Right lobe of liver (tissue), 6 donors: Measurements from ENCODE around the gene CORO2B. TPM values are rescaled to one million over a fixed set of nuclear protein-coding genes. Genes with fewer than 3 reads are reported as not detected.

Source experiments
- ATAC-seq, 4 donors: fragments of 200-7000 bp; cut with Tn5 transposase; one replicate each; pipeline ENCODE4 v1.9.1; 2020; ENCODE audit warnings: mild to moderate bottlenecking in 4 of 4, moderate library complexity in 4 of 4
- DNase-seq, 3 donors: peaks; one replicate each; pipeline ENCODE4 v3.0.0-alpha.2; 2020
- H3K27ac ChIP-seq, 3 donors: fragments of 200-600 bp; one replicate each; pipeline ENCODE4 v1.8.0; 2022
- H3K27me3 ChIP-seq, 2 donors: fragments of 200-600 bp; one replicate each; pipeline ENCODE4 v1.8.0; 2022
- H3K36me3 ChIP-seq, 4 donors: fragments of 200-600 bp; sonication (generic) in 1 of 4; one replicate each; pipeline versions ENCODE4 v1.5.1 to v1.8.0; 2017 to 2022; ENCODE audit warnings: control low read depth in 1 of 4
- H3K4me1 ChIP-seq, 4 donors: fragments of 200-600 bp; sonication (generic) in 1 of 4; one replicate each; pipeline versions ENCODE4 v1.5.1 to v1.8.0; 2017 to 2022; ENCODE audit warnings: control low read depth in 1 of 4
- H3K4me3 ChIP-seq, 3 donors: fragments of 200-600 bp; one replicate each; pipeline ENCODE4 v1.8.0; 2022
- H3K9me3 ChIP-seq, 4 donors: fragments of 200-600 bp; sonication (generic) in 1 of 4; one replicate each; pipeline versions ENCODE4 v1.5.1 to v1.8.0; 2017 to 2022; ENCODE audit warnings: control low read depth in 1 of 4
- CTCF ChIP-seq, 4 donors: fragments of 200-600 bp in 3 of 4; fragments of 450-650 bp in 1 of 4; IDR thresholded peaks; one replicate each; pipeline versions ENCODE4 v1.5.1 to v1.8.0; 2016 to 2022; ENCODE audit warnings: antibody characterized with exemption in 4 of 4, mild to moderate bottlenecking in 2 of 4
- POLR2A ChIP-seq: fragments of 450-650 bp; IDR thresholded peaks from one replicate; pipeline ENCODE4 v1.6.1; 2017; ENCODE audit warnings: antibody characterized with exemption, mild to moderate bottlenecking
- WGBS: methylation state at CpG from one replicate; pipeline ENCODE4 v1.1.6; 2018; ENCODE audit warnings: low coverage, low lambda C conversion rate; ENCODE audit not compliant: insufficient coverage; ENCODE audit errors: missing lambda C conversion rate; 5-methylcytosine and 5-hydroxymethylcytosine counted together
- intact Hi-C, 2 donors: fragments of 100-400 bp; cut with DNase I; formaldehyde crosslinking; loops; one replicate each; pipeline versions ENCODE4 v1.11.2 to v1.14.1; 2022
- total RNA-seq, 6 experiments: library from RNA; depleted of rRNA in 2 of 6; stranded (reverse); fragments of >200 nt in 2 of 6; fragmentation: NEBNext Ultra II Directional in 3 of 6; extraction: Animal tissue kit (Norgen Biotek cat#: 25700) in 3 of 6; gene quantifications; one replicate each; pipeline versions ENCODE4 v1.1.0 to v1.2.4, GENCODE V29; 2016 to 2023
- donor health status: DM: no; HTN: yes; CAD: no.
- donor health status: DM: no; HTN: no; CAD: no.
- donor health status: DM: no; HTN: no; CAD: no.
- donor health status: DM: no; HTN: yes; CAD: no.
- donor health status: DM: no; HTN: yes; CAD: no.

Gene CORO2B
- total RNA-seq, 6 experiments from 2014 or later: 0.18 to 0.68 (median 0.41) TPM

DNA sequence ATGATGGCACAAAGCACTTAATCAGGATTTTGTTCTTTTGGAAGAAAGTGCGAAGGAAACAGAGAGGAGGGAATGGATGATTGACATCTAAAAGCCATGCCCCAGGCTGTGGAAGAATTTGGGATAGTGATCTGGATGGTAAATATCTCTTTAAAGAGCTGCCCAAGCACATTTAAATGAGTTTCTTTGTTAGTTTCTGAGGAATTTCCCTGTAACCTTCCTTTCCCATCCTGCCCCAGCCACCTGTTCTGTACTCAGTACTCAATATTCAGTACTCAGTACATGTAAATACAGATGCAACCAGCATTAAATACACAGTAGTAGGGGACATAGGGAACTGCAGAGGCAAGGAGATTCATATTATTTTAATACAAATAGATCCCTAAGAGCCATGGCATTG lies 7.8 kb upstream of the CORO2B start:
- no peaks in the 10 kb centered on the region for H3K4me1 ChIP-seq
- intact Hi-C loops: no loop called here
- no peaks in the 10 kb centered on the region for H3K27me3 ChIP-seq
- TF ChIP-seq CTCF (IDR thresholded peaks at IDR 0.05) (no peak), POLR2A (no peak)
- H3K9me3 ChIP-seq: no peaks in the 10 kb centered on the region
- ATAC-seq (no peak), DNase-seq (no peak)
- H3K27ac ChIP-seq: no peak overlapping the region
- 89% methylated on average over 1 of the region's 1 CpG for WGBS
- H3K4me3 ChIP-seq: no peak overlapping the region
- H3K36me3 ChIP-seq: no peaks in the 10 kb centered on the region

GRCh38 chr15:68571582-68571981 lies 7.2 kb upstream of the CORO2B start:
- intact Hi-C loops: no loop called here
- H3K4me3 ChIP-seq: no peak overlapping the region
- H3K27me3 ChIP-seq: no peaks in the 10 kb centered on the region
- no peak for ATAC-seq
- TF ChIP-seq POLR2A (no peak), CTCF (IDR thresholded peaks at IDR 0.05) (no peak)
- WGBS: 70% methylated on average over 4 of the region's 4 CpGs
- no peak for DNase-seq
- H3K36me3 ChIP-seq: no peaks in the 10 kb centered on the region
- no peaks in the 10 kb centered on the region for H3K9me3 ChIP-seq
- H3K27ac ChIP-seq: no peak overlapping the region
- H3K4me1 ChIP-seq: no peaks in the 10 kb centered on the region

- intact Hi-C loops: no loop called here
- no peaks in the 10 kb centered on the region for H3K36me3 ChIP-seq
- TF ChIP-seq POLR2A (no peak), CTCF (IDR thresholded peaks at IDR 0.05) (no peak)
- peak in 1 of 3 donors; percentile 2 for DNase-seq
- no peak overlapping the region for H3K4me3 ChIP-seq
- 81% methylated on average over 4 of the region's 4 CpGs for WGBS
- ATAC-seq: no peak
- no peaks in the 10 kb centered on the region for H3K27me3 ChIP-seq
- H3K4me1 ChIP-seq: no peaks in the 10 kb centered on the region
- no peaks in the 10 kb centered on the region for H3K9me3 ChIP-seq
- no peak overlapping the region for H3K27ac ChIP-seq
Observed at GRCh38 chr15:68572309-68572708, 6.5 kb upstream of the CORO2B start.

GRCh38 chr15:68572921-68573320 lies 5.9 kb upstream of the CORO2B start:
- TF ChIP-seq POLR2A (no peak), CTCF (IDR thresholded peaks at IDR 0.05) (no peak)
- WGBS: 35% methylated on average over 4 of the region's 6 CpGs
- no peaks in the 10 kb centered on the region for H3K9me3 ChIP-seq
- intact Hi-C loops: no loop called here
- H3K27ac ChIP-seq: no peak overlapping the region
- no peak overlapping the region for H3K4me3 ChIP-seq
- no peaks in the 10 kb centered on the region for H3K36me3 ChIP-seq
- DNase-seq (peak in 1 of 3 donors; percentile 37), ATAC-seq (no peak)
- peaks cover 0 to 4% (median 0%) of the 10 kb centered on the region in 4 donors for H3K4me1 ChIP-seq
- H3K27me3 ChIP-seq: peaks cover 0 to 3% of the 10 kb centered on the region in 2 donors

DNA sequence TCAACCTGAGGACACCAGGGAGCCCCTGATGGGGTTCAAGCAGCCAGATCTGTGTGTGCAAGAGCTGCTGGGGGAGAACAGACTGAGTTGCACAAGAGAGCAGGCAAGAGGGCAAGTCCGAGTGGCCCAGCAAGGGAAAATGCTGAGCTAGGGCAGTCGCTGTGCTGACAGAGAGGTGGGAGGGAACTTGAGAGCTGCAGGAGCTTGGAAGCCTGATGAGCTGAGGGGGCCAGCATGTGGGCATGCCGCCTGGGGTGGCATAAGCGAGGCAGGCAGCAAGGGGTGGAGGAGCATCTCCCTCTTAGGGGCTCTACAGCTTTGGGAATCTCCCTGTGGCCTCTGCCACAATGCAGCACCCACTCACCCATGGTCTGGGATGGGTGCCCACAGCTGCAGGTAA lies 4.7 kb upstream of the CORO2B start:
- Histone ChIP-seq H3K36me3 (no peaks in the 10 kb centered on the region), H3K27ac (no peak overlapping the region), H3K4me1 (peaks cover 0 to 4% (median 0%) of the 10 kb centered on the region in 4 donors), H3K27me3 (peaks cover 0 to 11% of the 10 kb centered on the region in 2 donors), H3K9me3 (no peaks in the 10 kb centered on the region), H3K4me3 (no peak overlapping the region)
- intact Hi-C loops: no loop called here
- 20% methylated on average over 2 of the region's 4 CpGs for WGBS
- DNase-seq (peak in 1 of 3 donors; percentile 41), ATAC-seq (peak in 1 of 4 donors; percentile 32)
- no peak for TF ChIP-seq CTCF (IDR thresholded peaks at IDR 0.05)
- no peak for TF ChIP-seq POLR2A
